MV-4-11 (cell line): ENCODE results near the gene MTURN.
"Not testable (repeated sequence)": the region's sequence is repeated elsewhere in the genome, so short reads cannot be mapped to it uniquely, and the experiment has no call there.

Experiments used
- DNase-seq: peaks from one replicate; lab custom pipeline; 2025; lab: John Stamatoyannopoulos, UW

The MTURN gene

GRCh38 chr7:30134611-30135300 is at the start of gene MTURN:
MTURN (plus strand) TSS chr7:30134986; CDS start chr7:30135137, 151 bp downstream.
- DNase-seq, result peak; percentile 49

DNA sequence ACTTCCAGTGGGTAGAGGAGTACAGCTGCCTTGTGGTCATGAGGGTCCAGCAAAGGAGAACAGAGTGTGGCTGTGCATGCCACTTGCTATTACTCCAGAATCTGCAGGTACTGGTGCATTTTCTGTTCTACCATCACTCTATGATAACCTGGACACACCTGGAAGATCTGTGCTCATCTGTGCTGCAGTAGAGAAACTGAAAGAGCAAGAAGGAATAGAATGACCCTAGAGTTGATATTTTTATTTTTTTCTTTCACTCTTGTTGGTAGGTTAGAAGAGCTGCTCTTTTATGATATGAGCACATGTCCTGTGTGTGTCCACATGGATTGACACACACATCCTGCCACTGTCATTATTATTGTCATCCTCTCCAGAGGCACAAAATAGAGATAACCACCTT is 48.3 kb upstream of the MTURN start:
- no peak for DNase-seq

- DNase-seq, result peak; percentile 3
Observed at GRCh38 chr7:30087371-30087770, 47.4 kb upstream of the MTURN start.

- no peak for DNase-seq
Observed at GRCh38 chr7:30088362-30088761, 46.4 kb upstream of the MTURN start.

DNA sequence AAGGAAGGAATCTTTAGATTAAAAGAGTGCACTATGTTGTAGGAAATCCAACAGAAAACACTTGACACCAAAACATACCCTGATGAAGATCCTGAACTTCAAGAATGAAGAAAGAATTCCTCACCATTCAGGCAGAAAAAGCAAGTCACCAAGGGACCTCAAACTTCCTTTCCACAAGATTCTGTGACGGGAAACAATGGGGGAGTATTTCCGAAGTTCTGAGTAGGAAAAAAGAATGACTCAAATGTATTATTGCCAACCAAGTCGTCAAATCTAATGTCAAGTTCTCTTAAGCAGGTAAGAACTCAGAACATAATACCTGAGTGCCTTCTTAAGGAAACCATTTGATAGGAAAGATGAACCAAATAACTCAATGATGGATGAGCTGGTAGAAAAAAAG is 44.7 kb upstream of the MTURN start:
- DNase-seq, result no peak

DNA sequence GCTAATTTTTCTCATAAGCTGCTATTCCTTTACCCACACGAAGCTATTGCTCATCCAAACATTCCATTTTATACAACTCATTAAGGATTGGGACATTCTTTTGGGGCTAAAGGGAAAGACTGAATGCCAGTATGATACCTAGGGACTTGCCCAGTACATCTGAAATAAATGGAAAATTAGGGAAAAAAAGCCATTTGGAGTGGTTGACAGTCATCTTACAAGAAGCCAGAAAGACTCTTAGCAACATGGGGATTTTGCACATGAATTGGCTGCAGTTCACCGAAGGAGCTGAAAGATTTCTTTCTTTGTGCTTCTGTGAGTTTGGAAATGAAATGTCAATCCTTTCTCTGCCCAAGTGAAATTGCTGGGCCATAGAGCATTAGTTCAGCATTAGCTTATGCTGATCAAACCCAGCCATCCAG is 43.3 kb upstream of the MTURN start:
- no peak for DNase-seq

GRCh38 chr7:30091987-30092386 is 42.8 kb upstream of the MTURN start:
- no peak for DNase-seq

- no peak for DNase-seq
Observed at GRCh38 chr7:30093420-30093952, 41.3 kb upstream of the MTURN start.

- DNase-seq, result not testable (repeated sequence)
Observed at GRCh38 chr7:30098599-30098998, 36.2 kb upstream of the MTURN start.

DNA sequence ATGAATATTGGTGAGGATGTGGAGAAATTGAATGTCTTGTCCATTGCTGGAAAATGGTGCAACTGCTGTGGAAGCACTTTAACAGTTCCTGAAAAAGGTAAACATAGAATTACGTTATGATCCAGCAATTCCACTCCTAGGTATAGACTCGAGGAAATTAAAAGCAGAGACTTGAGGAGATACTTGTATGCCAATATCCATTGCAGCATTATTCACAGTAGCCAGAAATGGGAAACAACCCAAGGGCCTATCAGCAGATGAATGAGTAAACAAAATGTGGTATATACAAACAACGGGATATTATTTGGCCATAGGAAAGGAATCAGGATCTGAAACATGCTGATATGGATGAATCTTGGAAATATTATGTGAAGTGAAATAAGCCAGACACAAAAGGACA is 32.5 kb upstream of the MTURN start:
- no peak for DNase-seq

DNA sequence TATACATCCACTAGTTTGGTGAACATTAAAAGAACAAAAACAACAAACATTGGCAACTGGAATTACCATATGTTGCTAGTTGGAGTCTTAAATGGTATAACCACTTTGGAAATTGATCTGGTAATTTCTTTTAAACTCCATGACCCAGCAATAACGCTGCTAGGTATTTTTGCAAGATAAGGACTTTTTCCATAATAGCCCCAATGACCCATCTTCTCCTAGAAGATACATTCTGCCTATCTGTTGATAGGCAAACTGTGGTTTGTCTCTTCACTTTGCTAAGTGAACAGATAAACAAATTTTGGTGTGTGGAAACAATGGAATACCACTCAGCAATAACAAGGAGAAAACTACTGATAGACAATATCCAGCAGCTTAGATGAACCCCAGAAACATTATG is 30.6 kb upstream of the MTURN start:
- no peak for DNase-seq

DNA sequence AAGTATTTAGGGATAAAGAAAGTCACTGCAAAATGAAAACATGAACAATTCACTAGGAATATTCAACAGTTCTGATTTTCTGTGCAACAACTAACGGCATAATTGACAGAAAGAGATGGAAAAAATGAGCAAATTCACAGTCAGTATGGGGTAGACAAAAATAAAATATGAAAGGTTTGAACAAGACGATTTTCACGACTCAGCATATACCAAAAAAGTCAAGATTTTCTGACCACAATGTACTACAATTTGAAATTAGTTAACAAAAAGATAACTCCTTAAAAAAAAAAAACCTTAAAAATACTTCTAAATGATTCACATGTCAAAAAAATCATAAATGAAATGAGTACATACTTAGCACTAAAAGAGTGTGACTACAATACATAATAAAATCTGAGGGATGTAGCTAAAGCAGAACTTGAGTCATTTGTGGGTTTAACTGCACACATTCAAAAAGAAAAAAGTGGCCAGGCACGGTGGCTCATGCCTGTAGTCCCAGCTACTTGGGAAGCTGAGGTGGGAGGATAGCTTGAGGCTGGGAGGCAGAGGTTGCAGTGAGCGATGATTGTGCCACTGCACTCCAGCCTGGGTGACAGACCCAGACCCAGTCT is 22.6 kb upstream of the MTURN start:
- peak; percentile 26 for DNase-seq

- DNase-seq, result no peak
Observed at GRCh38 chr7:30113144-30113543, 21.6 kb upstream of the MTURN start.

GRCh38 chr7:30114536-30115238 is 20.1 kb upstream of the MTURN start:
- no peak for DNase-seq

- DNase-seq, result no peak
Observed at GRCh38 chr7:30115709-30116297, 19.0 kb upstream of the MTURN start.

DNA sequence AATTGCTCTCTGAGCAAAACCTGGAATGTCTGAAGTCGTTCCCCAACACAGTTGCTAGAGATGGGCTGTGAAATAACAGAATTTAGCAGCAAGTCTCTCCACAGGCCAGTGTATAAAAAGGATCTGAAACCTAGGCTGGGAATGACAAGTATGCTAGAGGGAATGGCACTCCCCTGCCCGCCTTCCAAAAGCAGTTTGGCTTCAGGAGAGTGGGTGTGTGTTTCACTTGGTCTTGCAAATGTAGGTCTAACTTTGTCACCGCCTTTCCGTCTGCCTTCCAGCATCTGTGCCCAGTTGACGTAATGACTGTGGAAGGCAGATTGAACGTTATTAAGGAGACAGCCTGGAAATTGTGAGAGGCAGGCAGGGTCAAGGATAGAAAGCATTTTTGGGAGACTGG is 18.0 kb upstream of the MTURN start:
- peak; percentile 51 for DNase-seq

DNA sequence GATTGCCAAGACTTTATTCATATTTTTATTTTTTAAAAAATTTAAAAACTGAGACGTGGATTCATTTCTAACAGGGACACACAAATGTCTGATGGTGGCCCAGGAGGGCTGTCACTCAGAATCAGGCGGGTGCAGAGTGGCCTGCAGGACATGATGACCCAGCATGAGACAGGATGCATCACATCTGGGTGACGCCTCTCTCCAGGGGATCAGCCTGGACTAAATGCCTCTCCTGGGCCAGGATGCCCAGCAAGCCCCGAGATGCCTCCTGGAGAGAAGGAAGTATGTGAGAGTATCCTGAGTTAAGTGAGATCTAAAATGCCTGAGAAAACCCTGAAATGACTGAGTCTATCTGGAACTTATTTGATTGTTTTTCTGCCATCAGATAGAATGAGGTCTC is 16.9 kb upstream of the MTURN start:
- no peak for DNase-seq

DNA sequence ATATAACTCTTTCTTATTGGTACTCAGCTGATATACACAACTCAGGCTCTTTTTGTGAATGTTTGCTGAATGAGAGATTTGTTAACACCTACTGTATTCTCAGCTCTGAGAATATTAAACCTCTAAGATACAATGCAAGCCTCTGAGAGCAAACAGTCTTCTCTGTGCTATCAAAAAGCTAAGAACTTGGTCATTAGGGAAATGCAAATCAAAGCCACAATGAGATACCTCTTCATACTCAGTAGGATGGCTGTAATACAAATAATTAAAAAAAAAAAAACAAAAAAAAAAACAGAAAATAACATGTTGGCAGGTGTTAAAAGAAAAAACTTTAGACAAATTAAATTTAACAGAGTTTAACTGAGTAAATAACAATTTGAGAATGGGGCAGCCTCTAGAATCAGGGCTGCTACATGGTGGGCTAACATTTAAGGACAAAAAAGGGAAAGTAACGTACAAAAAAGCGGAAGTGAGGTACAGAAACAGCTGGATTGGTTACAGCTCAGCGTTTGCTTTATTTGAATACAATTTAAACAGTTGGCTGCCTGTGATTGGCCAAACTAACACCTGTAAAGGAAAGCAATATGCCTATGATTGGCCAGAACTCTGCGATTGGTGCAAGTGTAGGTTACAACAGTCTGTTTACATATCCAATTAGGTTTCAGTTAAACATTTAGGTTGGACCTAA is 14.8 kb upstream of the MTURN start:
- peak; percentile 32 for DNase-seq

DNA sequence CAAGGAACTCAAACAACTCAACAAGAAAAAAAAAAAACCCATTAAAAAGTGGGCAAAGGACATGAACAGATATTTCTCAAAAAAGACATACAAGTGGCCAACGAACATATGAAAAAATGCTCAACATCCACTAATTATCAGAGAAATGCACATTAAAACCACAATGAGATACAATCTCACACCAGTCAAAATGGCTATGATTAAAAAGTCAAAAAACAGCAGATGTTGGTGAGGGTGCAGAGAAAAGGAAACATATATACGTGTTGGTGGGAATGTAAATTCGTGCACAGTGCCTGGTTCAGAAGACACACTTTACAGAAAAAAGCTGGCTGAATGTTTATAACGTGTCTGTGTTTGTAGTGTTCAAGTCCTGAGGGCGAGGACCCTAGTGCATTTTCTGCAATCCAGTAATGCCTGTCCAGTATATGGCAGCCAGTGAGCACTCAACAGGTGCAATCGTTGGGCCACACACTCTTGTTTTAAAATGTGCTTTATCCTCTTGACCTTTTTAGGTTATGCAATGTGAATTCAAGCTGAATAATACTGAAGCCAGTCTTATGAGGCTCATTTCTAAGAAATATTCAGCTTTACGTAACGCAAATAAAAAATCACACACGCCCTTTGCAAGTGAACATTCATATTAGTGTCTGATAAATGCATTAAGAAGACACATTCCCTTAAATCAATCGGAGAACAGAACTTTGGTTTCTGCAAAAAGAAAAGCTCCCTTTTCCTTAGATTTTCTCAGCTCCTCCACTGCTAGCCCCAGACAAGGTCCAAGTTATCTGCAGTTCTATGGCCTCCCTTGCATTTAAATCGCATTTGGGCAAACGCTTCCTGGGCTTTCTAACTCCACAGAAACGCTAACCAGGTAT is 813 bp upstream of the MTURN start:
- DNase-seq, result no peak

- DNase-seq, result peak; percentile 42
Observed at GRCh38 chr7:30135301-30136116, 723 bp downstream of the MTURN start.
